Muscle layer of colon (tissue), 2 donors: ENCODE data around the gene PHRF1.

Source experiments
- H3K27ac ChIP-seq: one replicate; pipeline ENCODE4 v1.7.0; 2013; ENCODE audit warnings: low read depth, mild to moderate bottlenecking, low read length, moderate library complexity
- H3K27me3 ChIP-seq, 2 donors: one replicate each; pipeline ENCODE4 v1.7.0; 2013; ENCODE audit warnings: low read length in 2 of 2, mild to moderate bottlenecking in 2 of 2; ENCODE audit not compliant: insufficient read depth in 2 of 2, control insufficient read depth in 1 of 2
- H3K36me3 ChIP-seq: one replicate; pipeline ENCODE4 v1.7.0; 2013; ENCODE audit warnings: mild to moderate bottlenecking, low read length; ENCODE audit not compliant: insufficient read depth
- H3K4me1 ChIP-seq: one replicate; pipeline ENCODE4 v1.7.0; 2013; ENCODE audit warnings: mild to moderate bottlenecking, low read length; ENCODE audit not compliant: insufficient read depth
- H3K4me3 ChIP-seq, 2 donors: one replicate each; pipeline ENCODE4 v1.7.0; 2013; ENCODE audit warnings: low read length in 2 of 2, low read depth in 1 of 2, mild to moderate bottlenecking in 1 of 2, moderate library complexity in 1 of 2
- H3K9ac ChIP-seq: one replicate; pipeline ENCODE4 v1.7.0; 2013; ENCODE audit warnings: low read length
- H3K9me3 ChIP-seq: one replicate; pipeline ENCODE4 v1.7.0; 2013; ENCODE audit warnings: mild to moderate bottlenecking, low read length
- donor health status: abdominal sarcoma.
- donor health status: Adenocarcinoma of cecum.

The PHRF1 gene

GRCh38 chr11:617199-617911, 41.1 kb downstream of the PHRF1 start:
- Histone ChIP-seq H3K9me3 (no peaks in the 10 kb centered on the region), H3K27ac (no peak overlapping the region), H3K36me3 (peaks cover 9% of the 10 kb centered on the region), H3K9ac (no peak overlapping the region), H3K27me3 (no peaks in the 10 kb centered on the region), H3K4me3 (no peak overlapping the region), H3K4me1 (peaks cover 13% of the 10 kb centered on the region)

DNA sequence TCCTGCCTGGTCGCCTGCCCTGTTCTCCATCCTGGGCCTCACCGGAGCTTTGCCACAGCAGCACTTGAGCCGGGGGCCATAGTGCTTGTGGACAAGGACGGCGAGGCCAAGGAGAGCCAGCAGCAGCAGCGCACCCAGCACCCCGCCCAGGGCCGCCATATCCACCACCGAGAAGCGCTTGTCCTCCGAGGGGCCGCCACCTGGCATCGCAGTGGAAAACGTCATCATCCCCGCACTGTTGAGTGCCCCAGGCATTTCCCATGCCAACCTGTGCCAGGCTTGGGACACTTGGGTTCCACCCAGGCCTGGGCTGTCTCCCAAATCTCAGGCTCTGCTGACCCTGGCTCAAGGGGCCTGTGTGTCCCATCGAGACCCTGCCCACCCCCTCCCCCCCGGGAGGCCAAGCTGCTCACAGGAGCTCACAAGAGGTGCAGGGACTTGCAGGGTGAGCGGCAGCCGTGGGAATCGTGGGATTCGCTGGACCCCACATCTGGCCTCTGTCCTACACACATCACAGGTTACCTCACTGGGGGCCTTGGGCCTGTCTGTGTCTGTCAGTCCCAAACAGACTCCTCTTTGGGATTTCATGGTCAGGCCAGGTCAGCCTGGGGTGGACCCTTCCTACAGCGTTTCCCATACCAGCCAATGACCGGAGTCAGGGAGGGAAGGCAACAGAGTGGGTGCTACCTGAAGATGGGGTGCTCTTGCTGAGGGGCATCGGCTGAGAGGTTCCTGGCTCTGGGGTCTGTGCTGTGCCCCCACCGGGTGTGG, 41.8 kb downstream of the PHRF1 start:
- H3K27ac ChIP-seq = no peak overlapping the region
- peaks cover 13% of the 10 kb centered on the region for H3K4me1 ChIP-seq
- H3K9ac ChIP-seq = no peak overlapping the region
- H3K4me3 ChIP-seq = no peak overlapping the region
- peaks cover 1% of the 10 kb centered on the region for H3K36me3 ChIP-seq
- peaks cover 0 to under 1% of the 10 kb centered on the region in 2 donors for H3K27me3 ChIP-seq
- no peaks in the 10 kb centered on the region for H3K9me3 ChIP-seq

GRCh38 chr11:618856-619627, 42.8 kb downstream of the PHRF1 start:
- no peak overlapping the region for H3K27ac ChIP-seq
- H3K4me1 ChIP-seq = peaks cover 13% of the 10 kb centered on the region
- H3K36me3 ChIP-seq = no peaks in the 10 kb centered on the region
- H3K4me3 ChIP-seq = no peak overlapping the region
- peaks cover 0 to 8% of the 10 kb centered on the region in 2 donors for H3K27me3 ChIP-seq
- H3K9me3 ChIP-seq = no peaks in the 10 kb centered on the region
- H3K9ac ChIP-seq = no peak overlapping the region

DNA sequence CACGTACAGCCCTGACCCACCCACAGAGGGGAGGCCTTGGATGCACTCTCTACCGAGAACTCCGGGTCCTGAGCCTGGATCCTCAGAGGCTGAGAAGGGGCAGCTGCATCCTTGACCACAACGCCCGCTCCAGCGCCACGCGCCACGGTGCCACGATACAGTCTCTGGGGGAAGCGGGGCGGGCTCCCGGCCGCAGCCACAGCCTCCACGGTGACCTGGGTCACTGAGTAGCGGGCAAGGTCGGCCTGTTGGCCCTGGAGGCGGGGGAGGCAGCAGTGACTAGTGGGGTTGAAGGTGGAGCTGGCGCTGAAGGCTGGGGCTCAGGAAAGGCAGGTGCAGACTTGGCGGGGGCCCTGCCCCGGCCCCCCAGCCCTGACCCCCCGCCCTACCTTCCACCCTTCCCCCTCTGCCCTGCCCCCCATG, 43.4 kb downstream of the PHRF1 start:
- Histone ChIP-seq H3K9me3 (no peaks in the 10 kb centered on the region), H3K9ac (no peak overlapping the region), H3K36me3 (no peaks in the 10 kb centered on the region), H3K4me3 (no peak overlapping the region), H3K4me1 (peaks cover 7% of the 10 kb centered on the region), H3K27me3 (peaks cover 0 to 13% of the 10 kb centered on the region in 2 donors), H3K27ac (no peak overlapping the region)

DNA sequence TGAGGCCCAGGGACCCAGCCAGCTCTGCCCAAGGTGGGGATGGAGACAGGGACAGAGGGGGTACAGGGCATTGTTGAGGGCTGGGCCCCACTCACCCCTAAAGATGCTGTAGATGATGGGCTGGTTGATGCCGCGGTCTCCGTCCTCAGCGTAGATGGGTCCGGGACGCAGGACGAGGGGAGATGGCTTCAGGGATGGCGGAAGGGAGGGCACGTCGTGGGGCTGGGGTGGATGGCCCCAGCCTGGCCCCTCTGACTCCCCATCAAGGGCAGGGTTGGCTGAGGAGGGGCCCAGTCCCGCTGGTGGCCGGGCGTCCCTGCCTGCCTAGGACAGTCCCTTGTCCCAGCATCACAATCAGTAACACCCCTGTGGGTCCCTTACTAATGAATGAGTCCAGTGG, 43.9 kb downstream of the PHRF1 start:
- H3K4me3 ChIP-seq = no peak overlapping the region
- H3K9me3 ChIP-seq = no peaks in the 10 kb centered on the region
- H3K4me1 ChIP-seq = peaks cover 5% of the 10 kb centered on the region
- H3K9ac ChIP-seq = no peak overlapping the region
- H3K27ac ChIP-seq = no peak overlapping the region
- H3K36me3 ChIP-seq = no peaks in the 10 kb centered on the region
- H3K27me3 ChIP-seq = peaks cover 0 to 19% of the 10 kb centered on the region in 2 donors

GRCh38 chr11:620935-621814, 44.9 kb downstream of the PHRF1 start:
- Histone ChIP-seq H3K9ac (no peak overlapping the region), H3K36me3 (no peaks in the 10 kb centered on the region), H3K27me3 (peaks cover 0 to 29% of the 10 kb centered on the region in 2 donors), H3K27ac (no peak overlapping the region), H3K4me1 (peaks cover 2% of the 10 kb centered on the region), H3K9me3 (no peaks in the 10 kb centered on the region), H3K4me3 (no peak overlapping the region)

DNA sequence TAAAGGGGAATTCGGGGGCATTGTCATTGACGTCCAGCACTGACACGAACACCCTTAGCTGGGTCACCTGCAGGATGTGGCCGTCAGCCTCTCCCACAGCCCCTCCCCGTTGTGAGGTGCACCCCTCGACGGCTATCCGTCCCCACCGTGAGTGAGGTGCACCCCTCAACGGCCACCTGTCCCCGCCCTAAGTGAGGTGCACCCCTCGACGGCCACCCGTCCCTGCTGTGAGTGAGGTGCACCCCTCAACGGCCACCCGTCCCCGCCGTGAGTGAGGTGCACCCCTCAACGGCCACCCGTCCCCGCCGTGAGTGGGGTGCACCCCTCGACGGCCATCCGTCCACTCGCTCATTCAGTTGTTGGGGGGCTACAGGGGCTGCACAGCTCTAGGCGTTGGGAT, 45.6 kb downstream of the PHRF1 start:
- H3K9ac ChIP-seq = no peak overlapping the region
- H3K4me1 ChIP-seq = no peaks in the 10 kb centered on the region
- no peak overlapping the region for H3K27ac ChIP-seq
- H3K27me3 ChIP-seq = peaks cover 0 to 34% of the 10 kb centered on the region in 2 donors
- H3K9me3 ChIP-seq = no peaks in the 10 kb centered on the region
- no peak overlapping the region for H3K4me3 ChIP-seq
- no peaks in the 10 kb centered on the region for H3K36me3 ChIP-seq

DNA sequence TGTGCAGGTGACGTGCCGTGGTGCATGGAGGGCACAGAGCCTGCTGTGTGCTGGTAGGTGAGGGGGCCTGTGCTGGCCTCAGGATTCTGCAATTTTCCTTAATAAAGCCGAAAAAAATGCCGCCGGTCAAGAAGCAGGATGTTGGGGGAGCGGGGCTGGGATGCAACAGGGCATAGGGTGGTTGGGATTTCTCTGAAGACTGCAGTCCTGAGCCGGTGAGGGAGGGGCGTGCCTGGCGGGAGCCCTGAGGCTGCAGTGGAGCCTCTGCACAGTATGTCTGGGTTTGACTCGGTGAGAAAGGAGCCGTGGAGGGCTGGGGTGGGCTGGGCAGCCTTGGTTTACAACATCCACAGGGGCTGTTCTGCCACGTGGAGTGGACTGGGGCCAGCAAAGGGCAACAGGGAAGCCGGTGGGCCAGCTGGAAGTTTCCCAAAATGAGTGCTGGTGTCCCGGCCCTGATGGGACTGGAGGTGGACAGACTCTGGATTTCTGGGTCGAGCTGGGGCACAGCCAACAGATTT, 47.1 kb downstream of the PHRF1 start:
- no peaks in the 10 kb centered on the region for H3K36me3 ChIP-seq
- H3K4me1 ChIP-seq = no peaks in the 10 kb centered on the region
- H3K27me3 ChIP-seq = peaks cover 0 to 34% of the 10 kb centered on the region in 2 donors
- no peak overlapping the region for H3K9ac ChIP-seq
- no peak overlapping the region for H3K27ac ChIP-seq
- no peak overlapping the region for H3K4me3 ChIP-seq
- H3K9me3 ChIP-seq = no peaks in the 10 kb centered on the region

- H3K36me3 ChIP-seq = no peaks in the 10 kb centered on the region
- peaks cover 0 to 34% of the 10 kb centered on the region in 2 donors for H3K27me3 ChIP-seq
- H3K4me1 ChIP-seq = no peaks in the 10 kb centered on the region
- no peaks in the 10 kb centered on the region for H3K9me3 ChIP-seq
- H3K9ac ChIP-seq = no peak overlapping the region
- H3K27ac ChIP-seq = no peak overlapping the region
- no peak overlapping the region for H3K4me3 ChIP-seq
These were observed 47.9 kb downstream of the PHRF1 start for GRCh38 chr11:623999-624704.
